ENCODE results near the gene FRMD3.
A peak's percentile ranks its signal among the peaks of the same experiment; 100 is the strongest.

The FRMD3 gene

GRCh38 chr9:83538172-83538889 lies at the start of gene FRMD3:
Gene FRMD3, minus strand, starts transcription at chr9:83538401. Its CDS starts 170 bp downstream, at chr9:83538231.
- DNase-seq (ENCODE audit: low read depth in 2 of 2): peak; percentile 9 to 13

- no peak for DNase-seq (ENCODE audit: low read depth in 2 of 2)
Observed at GRCh38 chr9:83584995-83585394, 46.8 kb upstream of the FRMD3 start.

- DNase-seq (ENCODE audit: low read depth in 2 of 2): no peak
Observed at GRCh38 chr9:83583151-83584014, 45.2 kb upstream of the FRMD3 start.

- no peak for DNase-seq (ENCODE audit: low read depth in 2 of 2)
Observed at GRCh38 chr9:83582029-83582428, 43.8 kb upstream of the FRMD3 start.

- no peak for DNase-seq (ENCODE audit: low read depth in 2 of 2)
Observed at GRCh38 chr9:83574482-83574881, 36.3 kb upstream of the FRMD3 start.

GRCh38 chr9:83572524-83572923 lies 34.3 kb upstream of the FRMD3 start:
- DNase-seq (ENCODE audit: low read depth in 2 of 2): no peak

- DNase-seq (ENCODE audit: low read depth in 2 of 2): no peak
Observed at GRCh38 chr9:83570359-83570758, 32.2 kb upstream of the FRMD3 start.

GRCh38 chr9:83569326-83569725 lies 31.1 kb upstream of the FRMD3 start:
- DNase-seq (ENCODE audit: low read depth in 2 of 2): no peak

- DNase-seq (ENCODE audit: low read depth in 2 of 2): no peak
Observed at GRCh38 chr9:83563360-83563759, 25.2 kb upstream of the FRMD3 start.

GRCh38 chr9:83560169-83560826 lies 22.1 kb upstream of the FRMD3 start:
- no peak for DNase-seq (ENCODE audit: low read depth in 2 of 2)

- no peak for DNase-seq (ENCODE audit: low read depth in 2 of 2)
Observed at GRCh38 chr9:83557771-83558170, 19.6 kb upstream of the FRMD3 start.

- DNase-seq (ENCODE audit: low read depth in 2 of 2): no peak
Observed at GRCh38 chr9:83557317-83557716, 19.1 kb upstream of the FRMD3 start.

GRCh38 chr9:83554278-83554677 lies 16.1 kb upstream of the FRMD3 start:
- no peak for DNase-seq (ENCODE audit: low read depth in 2 of 2)

- no peak for DNase-seq (ENCODE audit: low read depth in 2 of 2)
Observed at GRCh38 chr9:83544002-83544698, 5.9 kb upstream of the FRMD3 start.

- DNase-seq (ENCODE audit: low read depth in 2 of 2): no peak
Observed at GRCh38 chr9:83538890-83539238, 663 bp upstream of the FRMD3 start.

- no peak for DNase-seq (ENCODE audit: low read depth in 2 of 2)
Observed at GRCh38 chr9:83537331-83538171, 650 bp downstream of the FRMD3 start.

- DNase-seq (ENCODE audit: low read depth in 2 of 2): no peak
Observed at GRCh38 chr9:83536332-83536731, 1.9 kb downstream of the FRMD3 start.

- no peak for DNase-seq (ENCODE audit: low read depth in 2 of 2)
Observed at GRCh38 chr9:83535736-83536135, 2.5 kb downstream of the FRMD3 start.

- no peak for DNase-seq (ENCODE audit: low read depth in 2 of 2)
Observed at GRCh38 chr9:83533296-83533695, 4.9 kb downstream of the FRMD3 start.

GRCh38 chr9:83526901-83527300 lies 11.3 kb downstream of the FRMD3 start:
- DNase-seq (ENCODE audit: low read depth in 2 of 2): no peak

GRCh38 chr9:83526211-83526610 lies 12.0 kb downstream of the FRMD3 start:
- DNase-seq (ENCODE audit: low read depth in 2 of 2): no peak
